Smooth muscle cell of the brain vasculature (primary cell): ENCODE results near the gene MSH2.
"Not testable (repeated sequence)": the region's sequence is repeated elsewhere in the genome, so short reads cannot be mapped to it uniquely, and the experiment has no call there.

ENCODE experiments used
- DNase-seq: peaks from one replicate; pipeline ENCODE4 v3.0.0-alpha.2; 2012; ENCODE audit warnings: low read depth, low spot score

MSH2 gene

DNA sequence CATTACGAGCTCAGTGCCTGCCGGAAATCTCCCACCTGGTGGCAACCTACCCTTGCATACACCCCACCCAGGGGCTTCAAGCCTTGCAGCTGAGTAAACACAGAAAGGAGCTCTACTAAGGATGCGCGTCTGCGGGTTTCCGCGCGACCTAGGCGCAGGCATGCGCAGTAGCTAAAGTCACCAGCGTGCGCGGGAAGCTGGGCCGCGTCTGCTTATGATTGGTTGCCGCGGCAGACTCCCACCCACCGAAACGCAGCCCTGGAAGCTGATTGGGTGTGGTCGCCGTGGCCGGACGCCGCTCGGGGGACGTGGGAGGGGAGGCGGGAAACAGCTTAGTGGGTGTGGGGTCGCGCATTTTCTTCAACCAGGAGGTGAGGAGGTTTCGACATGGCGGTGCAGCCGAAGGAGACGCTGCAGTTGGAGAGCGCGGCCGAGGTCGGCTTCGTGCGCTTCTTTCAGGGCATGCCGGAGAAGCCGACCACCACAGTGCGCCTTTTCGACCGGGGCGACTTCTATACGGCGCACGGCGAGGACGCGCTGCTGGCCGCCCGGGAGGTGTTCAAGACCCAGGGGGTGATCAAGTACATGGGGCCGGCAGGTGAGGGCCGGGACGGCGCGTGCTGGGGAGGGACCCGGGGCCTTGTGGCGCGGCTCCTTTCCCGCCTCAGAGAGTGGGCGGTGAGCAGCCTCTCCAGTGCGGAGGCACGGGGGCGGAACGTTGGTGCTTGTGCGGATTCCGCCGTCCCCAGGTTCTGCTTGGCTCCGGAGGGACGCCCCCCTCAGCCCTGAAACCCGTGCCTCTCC lies at the start of gene MSH2:
TSS of gene MSH2 (plus strand) at position 352 of the 804 bp plus-strand sequence. CDS start at position 388, 36 bp downstream.
- peak; percentile 85 for DNase-seq

DNA sequence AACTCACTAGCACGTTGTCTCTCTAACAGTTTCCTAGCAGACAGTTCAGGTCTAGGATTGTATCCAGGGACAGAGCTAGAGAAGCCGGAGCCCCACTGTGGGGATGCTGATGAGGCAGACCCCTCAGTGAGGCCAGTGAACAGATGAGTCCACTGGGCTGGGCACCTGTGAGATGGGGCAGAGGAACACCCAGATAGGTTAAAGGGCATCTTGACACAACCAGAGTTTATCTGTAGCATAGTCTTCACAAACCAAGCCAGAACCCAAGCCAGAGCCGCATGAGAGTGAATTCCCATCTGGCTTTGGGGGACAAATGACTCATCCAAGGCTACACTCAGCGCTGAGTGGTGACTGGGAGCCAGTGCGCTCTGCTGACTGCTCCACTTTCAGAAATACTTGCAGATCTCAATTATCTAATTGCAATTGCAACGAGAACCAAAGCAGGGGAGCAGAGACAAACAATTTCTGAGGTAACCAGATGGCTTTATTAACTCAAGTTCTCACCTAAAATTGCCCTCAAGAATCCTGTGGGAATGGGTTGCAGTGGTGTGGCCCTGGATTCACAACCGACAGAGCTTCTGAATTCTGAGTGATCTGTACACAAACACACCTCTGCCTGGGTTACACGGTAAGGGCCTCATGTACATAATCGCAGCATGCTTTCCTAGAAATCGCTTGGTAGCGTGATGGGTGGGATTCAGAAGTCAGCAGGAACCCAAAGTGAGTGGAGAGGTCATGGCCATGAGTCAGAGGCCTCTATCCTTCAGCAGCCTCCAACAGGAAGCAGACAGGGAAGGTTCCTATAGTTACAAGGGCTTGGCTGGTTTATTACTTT lies 48.7 kb upstream of the MSH2 start:
- DNase-seq: no peak

DNA sequence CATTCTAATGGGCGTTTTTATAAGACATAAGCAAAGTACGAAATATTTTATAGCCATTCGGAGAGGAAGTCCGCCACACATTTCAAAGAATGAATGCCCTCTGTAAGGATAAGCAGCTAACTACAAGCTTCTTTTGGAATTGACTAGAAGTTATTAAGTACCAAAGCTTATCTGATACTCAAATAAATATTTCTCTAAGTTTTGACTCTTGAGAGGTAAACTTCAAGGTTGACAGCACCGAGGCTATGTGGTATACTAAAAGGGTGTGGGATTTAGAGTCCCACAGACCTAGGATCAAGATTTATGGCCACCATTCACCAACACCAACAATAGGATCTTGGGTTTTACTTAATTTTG lies 48.1 kb upstream of the MSH2 start:
- DNase-seq: no peak

DNA sequence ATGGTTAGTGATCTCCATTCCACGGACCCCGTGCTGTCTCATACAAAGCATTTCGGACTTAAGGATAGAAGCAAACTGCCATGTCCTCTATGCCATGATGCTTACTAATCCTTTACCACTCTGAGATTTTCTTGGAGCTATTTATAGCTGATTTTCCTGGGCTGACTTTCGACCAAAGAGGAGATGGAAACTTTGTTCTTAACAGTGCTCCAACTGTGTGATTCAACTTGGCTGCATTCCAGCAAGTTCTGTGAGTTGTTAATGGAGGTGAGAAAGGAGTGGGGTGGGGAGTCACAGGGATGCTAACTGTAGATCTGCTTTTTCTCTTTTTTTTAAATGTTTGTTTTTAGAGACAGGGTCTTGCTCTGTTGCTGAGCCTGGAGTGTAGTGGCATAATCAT lies 45.5 kb upstream of the MSH2 start:
- no peak for DNase-seq

DNA sequence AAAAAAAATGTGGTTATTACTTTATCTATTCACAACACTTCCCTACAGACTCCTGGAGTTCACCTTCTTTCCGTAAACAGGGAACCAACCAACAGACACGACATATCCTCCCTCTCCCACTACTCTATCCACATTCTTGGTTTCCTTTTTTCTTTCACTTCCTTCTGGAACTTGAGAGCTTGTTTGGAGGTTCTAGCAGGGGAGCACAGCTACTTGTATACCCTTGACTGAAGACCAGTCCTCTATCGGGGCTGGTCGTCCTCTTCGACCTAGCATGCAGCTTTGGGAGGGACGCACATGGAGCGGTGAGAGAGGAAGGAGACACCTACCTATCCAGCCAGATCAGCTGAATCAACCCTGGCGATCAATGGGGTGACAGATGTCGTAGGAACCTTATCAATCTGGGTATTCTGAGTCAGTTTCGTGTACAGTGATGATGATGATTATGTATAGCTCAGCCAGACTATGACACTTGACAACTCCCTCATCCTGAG lies 43.5 kb upstream of the MSH2 start:
- DNase-seq: no peak

DNA sequence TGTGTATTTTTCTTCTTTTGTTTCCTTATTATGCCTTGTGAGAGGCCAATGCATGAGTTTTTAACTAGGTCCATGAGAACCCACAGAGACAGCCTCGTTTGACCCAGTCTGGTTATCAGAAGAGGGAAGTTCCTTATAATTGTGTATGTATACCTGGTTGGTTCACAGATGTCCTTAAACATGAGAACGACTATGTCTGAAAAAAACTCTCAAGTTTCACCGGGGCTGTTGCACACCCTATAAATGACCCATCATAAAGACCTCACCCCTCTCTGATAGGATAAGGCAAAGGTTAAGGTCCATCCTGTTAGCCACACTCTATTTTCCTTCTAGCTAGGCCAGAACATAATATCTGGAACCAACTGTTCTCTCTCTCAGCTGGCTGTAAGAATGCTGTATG lies 42.7 kb upstream of the MSH2 start:
- DNase-seq: no peak

DNA sequence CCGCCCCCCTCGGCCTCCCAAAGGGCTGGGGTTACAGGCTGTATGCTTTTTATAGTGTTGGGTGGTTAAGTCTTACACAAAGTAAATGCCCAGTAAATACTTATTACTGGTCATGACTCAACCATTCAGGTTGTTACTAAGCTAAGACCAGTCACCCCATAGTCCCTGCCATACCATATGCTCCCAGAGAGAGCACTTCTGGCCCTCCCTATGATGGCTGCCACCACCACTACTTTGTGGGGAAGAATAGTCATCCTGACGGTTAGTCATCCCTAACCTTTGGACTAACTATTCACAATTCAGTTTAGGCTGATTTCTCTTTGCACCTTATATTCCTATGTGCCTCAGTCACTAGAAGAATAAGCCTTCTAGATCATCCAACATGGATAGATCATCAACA lies 42.0 kb upstream of the MSH2 start:
- no peak for DNase-seq

DNA sequence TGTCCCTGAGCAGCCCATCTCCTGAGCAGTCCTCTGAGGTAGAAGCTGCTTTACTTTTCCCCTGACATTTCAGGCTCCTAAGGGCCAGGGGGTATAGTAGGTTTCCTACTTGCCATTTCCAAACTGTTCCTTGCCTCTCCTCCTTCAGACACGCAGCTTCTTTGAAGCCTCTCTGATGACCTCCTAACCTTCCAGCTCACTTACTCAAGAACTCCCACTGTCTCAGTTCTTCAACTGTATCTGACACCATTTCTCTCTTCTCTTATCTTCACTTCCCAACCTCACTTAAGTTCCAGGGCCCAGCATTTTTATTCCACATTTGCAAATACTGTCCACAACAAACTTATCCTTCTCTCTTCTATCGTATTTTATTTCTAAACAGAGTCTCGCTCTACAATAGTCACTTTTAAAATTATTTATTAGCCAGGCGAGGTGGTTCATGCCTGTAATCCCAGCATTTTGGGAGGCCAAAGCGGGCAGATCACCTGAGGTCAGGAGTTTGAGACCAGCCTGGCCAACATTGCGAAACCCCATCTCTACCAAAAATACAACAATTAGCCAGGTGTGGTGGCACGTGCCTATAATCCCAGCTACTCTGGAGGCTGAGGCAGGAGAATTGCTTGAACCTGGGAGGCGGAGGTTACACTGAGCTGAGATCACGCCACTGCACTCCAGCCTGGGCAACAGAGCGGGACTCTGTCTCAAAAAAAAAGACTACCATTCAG lies 41.3 kb upstream of the MSH2 start:
- not testable (repeated sequence) for DNase-seq

DNA sequence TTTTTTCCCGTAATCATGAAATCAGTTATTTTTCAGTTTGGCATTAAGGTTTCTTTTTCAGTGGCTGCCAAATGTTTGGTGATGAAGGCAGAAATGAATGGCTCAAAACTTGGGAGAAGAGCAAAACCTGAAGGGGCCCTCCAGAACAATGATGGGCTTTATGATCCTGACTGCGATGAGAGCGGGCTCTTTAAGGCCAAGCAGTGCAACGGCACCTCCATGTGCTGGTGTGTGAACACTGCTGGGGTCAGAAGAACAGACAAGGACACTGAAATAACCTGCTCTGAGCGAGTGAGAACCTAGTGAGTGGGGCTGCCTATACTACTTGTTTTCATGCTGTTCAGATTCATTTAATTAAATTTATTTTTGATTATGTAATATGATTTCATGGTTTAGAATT lies 29.2 kb upstream of the MSH2 start:
- DNase-seq: no peak

DNA sequence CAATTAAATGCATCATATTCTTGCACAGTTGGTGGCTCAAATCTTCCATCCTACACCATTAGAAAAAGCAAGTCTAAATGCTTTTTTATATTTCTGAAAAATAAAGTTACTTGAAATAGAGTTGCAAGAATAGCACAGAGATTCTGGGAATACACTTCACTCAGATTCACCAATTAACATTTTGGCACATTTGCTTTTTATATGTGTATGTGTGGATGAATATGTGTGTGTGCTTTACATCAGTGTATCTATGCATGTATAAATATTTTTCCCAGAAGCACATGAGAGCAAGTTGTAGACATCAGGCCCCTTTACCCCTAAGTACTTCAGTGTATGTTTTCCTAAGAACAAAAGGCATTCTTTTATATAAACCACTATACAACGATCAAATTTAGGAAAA lies 27.6 kb upstream of the MSH2 start:
- DNase-seq: no peak

DNA sequence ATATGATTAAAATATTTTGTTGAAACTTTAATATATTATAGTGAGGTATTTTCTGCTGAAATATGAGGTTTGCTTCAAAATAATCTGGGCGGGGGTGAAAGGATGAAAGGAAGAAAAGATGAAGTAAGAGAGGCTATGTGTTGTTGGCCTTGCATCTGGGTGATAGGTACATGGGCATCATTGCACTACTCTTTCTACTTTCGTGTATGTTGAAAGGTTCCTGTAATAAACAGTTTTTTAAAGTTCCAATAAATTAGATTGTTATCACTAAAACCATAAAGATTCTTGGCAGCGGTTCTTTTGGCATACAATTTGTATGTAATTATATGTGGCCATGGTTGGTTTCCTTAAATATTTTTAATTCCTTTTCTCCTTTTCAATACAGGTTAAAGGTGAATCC lies 23.6 kb upstream of the MSH2 start:
- no peak for DNase-seq

DNA sequence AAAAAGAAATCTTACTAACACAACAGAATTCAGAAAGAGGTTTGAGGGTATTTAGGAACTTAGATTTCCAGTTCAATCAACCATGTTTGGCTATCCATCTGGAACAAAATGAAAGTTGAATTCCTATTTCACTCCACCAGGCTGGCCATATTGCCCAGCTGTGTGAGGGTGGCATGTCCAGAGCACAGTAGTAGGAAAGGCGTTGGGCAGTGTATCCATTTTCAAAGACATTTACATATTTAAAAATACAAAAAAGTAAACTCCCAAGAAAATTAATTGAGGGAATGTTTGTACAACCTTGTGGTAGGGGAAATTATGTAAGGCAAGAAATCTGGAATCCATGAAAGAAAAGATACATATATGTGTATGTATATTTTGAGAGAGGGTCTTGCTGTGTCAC lies 21.5 kb upstream of the MSH2 start:
- DNase-seq: no peak

DNA sequence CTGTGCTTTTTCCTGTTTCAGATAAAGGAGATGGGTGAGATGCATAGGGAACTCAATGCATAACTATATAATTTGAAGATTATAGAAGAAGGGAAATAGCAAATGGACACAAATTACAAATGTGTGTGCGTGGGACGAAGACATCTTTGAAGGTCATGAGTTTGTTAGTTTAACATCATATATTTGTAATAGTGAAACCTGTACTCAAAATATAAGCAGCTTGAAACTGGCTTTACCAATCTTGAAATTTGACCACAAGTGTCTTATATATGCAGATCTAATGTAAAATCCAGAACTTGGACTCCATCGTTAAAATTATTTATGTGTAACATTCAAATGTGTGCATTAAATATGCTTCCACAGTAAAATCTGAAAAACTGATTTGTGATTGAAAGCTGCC lies 16.4 kb upstream of the MSH2 start:
- DNase-seq: no peak

DNA sequence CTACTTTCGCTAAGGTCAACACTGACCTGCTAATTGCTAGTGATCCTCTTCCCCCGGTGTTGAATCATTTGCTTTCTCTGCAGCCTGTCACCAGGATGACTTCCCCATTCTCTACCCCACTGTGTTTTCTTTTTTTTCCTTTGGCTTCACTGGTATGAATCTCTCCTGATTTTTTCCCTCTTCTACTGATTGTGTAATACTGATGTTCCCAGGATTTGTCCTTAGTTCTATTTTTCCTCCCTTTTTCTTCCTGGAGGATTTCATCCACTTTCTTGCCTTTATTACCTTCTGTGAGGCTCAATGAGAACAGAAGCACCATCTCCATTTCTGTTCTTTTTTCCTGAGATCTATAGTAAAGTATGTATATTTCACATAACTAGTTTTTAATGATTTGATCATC lies 14.1 kb upstream of the MSH2 start:
- DNase-seq: no peak

DNA sequence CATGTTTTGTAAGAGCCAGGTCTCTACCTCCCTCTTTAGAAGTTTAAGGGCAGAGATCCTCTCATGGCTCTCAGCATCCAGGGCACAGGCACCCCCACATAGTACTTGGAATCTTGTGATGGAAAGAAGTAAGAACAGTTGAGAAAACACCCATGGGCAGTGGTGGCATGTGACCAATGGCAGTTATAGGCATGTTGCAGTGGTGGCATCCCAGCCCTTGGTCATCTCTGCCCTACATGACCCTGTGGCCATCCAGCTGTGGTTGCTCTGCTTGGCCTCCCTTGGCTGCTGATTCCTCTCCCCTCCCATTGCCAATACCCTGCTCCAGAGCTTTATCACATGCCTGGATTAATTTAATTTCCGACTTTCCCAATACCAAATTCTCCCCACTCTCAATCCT lies 13.3 kb upstream of the MSH2 start:
- DNase-seq: no peak

DNA sequence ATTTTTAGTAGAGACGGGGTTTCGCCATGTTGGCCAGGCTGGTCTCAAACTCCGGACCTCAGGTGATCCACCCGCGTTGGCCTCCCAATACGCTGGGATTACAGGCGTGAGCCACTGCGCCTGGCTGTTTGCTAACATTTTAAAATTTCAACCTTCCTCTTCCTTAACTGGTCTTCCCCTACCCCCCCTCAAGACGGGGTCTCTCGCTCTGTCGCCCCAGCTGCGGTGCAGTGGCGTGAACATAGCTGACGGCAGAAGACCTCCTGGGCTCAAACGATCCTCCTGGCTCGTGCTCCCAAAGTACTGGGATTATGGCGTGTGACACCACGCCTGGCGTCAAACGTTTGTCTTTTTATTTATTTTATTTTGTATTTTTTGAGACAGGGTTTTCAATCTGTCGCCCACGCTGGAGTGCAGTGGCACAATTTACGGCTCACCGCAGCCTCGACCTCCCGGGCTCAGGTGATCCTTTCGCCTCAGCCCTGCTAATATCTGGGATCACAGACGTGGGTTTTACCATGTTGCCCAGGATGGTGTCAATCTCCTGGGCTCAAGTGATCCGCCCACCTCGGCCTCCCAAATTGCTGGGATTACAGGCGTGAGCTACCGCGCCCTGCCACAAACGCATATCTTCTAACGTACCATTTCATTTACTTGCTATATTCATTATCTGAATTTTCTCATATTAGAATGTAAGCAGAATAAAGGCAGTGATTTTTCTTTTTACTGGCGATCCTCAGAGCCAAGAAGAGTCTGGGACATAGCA lies 984 bp upstream of the MSH2 start:
- DNase-seq: no peak

DNA sequence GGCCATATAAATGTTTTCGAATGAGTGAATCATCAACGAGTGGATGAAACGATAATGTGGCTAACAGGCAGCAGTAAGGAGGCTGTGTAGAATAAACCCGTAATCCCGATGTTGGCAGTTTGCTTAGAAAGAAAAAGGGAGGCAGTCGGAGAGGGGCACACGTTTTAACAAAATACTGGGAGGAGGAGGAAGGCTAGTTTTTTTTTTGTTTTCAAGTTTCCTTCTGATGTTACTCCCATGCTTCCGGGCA lies 476 bp upstream of the MSH2 start:
- DNase-seq: no peak

DNA sequence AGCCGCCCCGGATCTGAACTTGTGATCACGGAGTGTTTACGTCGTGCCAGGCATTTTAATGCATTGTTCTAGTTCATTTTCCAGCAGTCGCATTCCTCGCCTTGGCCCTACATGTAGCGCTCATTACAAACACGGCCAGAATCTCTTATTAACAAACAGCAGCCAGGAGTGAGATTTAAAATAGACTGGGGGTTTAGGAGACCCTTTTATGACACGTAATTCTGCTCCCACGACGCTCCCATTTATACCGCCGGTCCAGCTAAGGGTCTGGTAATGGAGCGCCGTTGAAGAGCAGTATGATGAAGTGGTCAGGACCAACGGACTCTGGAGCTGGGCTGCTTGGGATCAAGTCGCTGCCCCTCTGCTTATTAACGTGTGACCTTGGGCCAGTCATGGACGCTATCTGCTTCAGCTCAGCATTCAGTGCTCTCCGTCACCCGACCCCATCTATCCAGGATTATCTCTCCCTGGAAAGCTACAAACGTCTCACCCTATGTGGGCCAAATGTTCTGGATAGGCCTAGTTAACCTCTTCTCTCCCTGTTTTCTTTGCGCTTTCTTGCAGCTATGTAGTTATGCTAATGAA lies 745 bp downstream of the MSH2 start:
- DNase-seq: no peak

DNA sequence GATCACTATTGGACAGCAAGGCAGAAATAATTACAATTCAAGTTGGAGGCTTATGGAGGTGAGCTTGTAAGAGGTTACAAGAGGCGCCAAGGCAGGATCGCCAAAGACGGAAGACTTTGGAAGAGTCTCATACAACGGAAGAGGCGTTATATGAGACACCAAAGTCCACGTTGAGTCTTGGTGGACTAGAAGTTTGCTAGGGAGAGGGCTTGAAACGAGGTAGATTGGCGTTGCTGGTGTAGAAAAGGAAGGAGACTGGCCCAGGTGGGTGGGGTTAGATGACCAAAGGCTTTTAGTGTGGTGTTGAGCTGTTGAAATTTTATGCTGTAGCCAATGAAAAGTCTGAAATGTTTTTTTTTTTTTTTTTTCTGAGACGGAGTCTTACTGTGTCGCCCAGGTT lies 1.4 kb downstream of the MSH2 start:
- DNase-seq: no peak

DNA sequence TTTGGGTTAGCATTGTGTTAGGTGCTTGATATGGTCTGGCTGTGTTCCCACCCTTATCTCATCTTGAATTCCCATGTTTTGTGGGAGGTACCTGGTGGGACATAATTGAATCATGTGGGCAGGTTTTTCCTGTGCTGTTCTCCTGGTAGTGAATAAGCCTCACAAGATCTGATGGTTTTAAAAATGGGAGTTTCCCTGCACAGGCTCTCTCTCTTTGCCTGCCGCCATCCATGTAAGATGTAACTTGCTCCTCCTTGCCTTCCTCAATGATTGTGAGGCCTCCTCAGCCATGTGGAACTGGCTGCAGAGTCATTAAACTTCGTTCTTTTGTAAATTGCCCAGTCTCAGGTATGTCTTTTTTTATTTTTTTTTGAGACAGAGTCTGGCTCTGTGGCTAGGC lies 2.8 kb downstream of the MSH2 start:
- no peak for DNase-seq

DNA sequence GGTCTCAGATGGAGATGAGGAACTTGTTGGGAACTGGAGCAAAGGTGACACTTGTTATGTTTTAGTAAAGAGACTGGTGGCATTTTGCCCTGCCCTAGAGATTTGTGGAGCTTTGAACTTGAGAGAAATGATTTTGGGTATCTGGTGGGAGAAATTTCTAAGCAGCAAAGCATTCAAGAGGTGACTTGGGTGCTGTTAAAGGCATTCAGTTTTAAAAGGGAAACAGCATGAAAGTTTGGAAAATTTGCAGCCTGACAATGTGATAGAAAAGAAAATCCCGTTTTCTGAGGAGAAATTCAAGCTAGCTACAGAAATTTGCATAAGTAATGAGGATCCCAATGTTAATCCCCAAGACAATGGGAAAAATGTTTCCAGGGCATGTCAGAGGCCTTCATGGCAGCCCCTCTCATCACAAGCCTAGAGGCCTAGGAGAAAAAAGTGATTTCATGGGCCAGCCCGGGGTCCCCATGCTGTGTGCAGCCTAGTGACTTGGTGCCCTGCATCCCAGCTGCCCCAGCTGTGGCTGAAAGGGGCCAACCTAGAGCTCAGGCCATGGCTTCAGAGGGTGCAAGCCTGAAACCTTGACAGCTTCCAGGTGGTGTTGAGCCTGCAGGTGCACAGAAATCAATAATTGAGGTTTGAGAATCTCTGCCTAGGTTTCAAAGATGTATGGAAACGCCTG lies 3.8 kb downstream of the MSH2 start:
- not testable (repeated sequence) for DNase-seq
